ENCODE measurements around the gene SWAP70.

The SWAP70 gene

GRCh38 chr11:9735236-9735635 lies 71.4 kb downstream of the SWAP70 start:
- Histone ChIP-seq H3K9me3 (ENCODE audit: control insufficient read depth, low read length) (no peaks in the 10 kb centered on the region), H3K4me3 (ENCODE audit: low read depth, low read length) (no peak overlapping the region), H3K4me1 (no peaks in the 10 kb centered on the region), H3K9ac (no peak overlapping the region), H2AFZ (no peak overlapping the region), H3K79me2 (no peaks in the 10 kb centered on the region), H3K4me2 (ENCODE audit: low read length) (no peak overlapping the region), H3K27ac (no peak overlapping the region), H3K36me3 (ENCODE audit: control insufficient read depth, insufficient read depth, low read length) (no peaks in the 10 kb centered on the region), H3K27me3 (ENCODE audit: control insufficient read depth, insufficient read depth, low read length) (no peaks in the 10 kb centered on the region)
- TF ChIP-seq CTCF (IDR thresholded peaks at IDR 0.05): no peak

GRCh38 chr11:9735919-9736318 lies 72.0 kb downstream of the SWAP70 start:
- no peak for TF ChIP-seq CTCF (IDR thresholded peaks at IDR 0.05)
- Histone ChIP-seq H3K36me3 (ENCODE audit: control insufficient read depth, insufficient read depth, low read length) (no peaks in the 10 kb centered on the region), H3K9me3 (ENCODE audit: control insufficient read depth, low read length) (no peaks in the 10 kb centered on the region), H3K4me3 (ENCODE audit: low read depth, low read length) (no peak overlapping the region), H3K4me1 (no peaks in the 10 kb centered on the region), H2AFZ (no peak overlapping the region), H3K27ac (no peak overlapping the region), H3K4me2 (ENCODE audit: low read length) (no peak overlapping the region), H3K27me3 (ENCODE audit: control insufficient read depth, insufficient read depth, low read length) (no peaks in the 10 kb centered on the region), H3K79me2 (no peaks in the 10 kb centered on the region), H3K9ac (no peak overlapping the region)

- Histone ChIP-seq H3K4me2 (ENCODE audit: low read length) (no peak overlapping the region), H3K27me3 (ENCODE audit: control insufficient read depth, insufficient read depth, low read length) (no peaks in the 10 kb centered on the region), H3K4me3 (ENCODE audit: low read depth, low read length) (no peak overlapping the region), H3K27ac (no peak overlapping the region), H2AFZ (no peak overlapping the region), H3K79me2 (no peaks in the 10 kb centered on the region), H3K9ac (no peak overlapping the region), H3K9me3 (ENCODE audit: control insufficient read depth, low read length) (no peaks in the 10 kb centered on the region), H3K4me1 (no peaks in the 10 kb centered on the region), H3K36me3 (ENCODE audit: control insufficient read depth, insufficient read depth, low read length) (no peaks in the 10 kb centered on the region)
- no peak for TF ChIP-seq CTCF (IDR thresholded peaks at IDR 0.05)
Measured at GRCh38 chr11:9736365-9736764, 72.5 kb downstream of the SWAP70 start.

- H3K27ac ChIP-seq: no peak overlapping the region
- H3K9me3 ChIP-seq (ENCODE audit: control insufficient read depth, low read length): no peaks in the 10 kb centered on the region
- H3K4me2 ChIP-seq (ENCODE audit: low read length): no peak overlapping the region
- H3K4me1 ChIP-seq: no peaks in the 10 kb centered on the region
- no peak overlapping the region for H3K4me3 ChIP-seq (ENCODE audit: low read depth, low read length)
- H3K9ac ChIP-seq: no peak overlapping the region
- no peak overlapping the region for H2AFZ ChIP-seq
- H3K27me3 ChIP-seq (ENCODE audit: control insufficient read depth, insufficient read depth, low read length): no peaks in the 10 kb centered on the region
- H3K79me2 ChIP-seq: no peaks in the 10 kb centered on the region
- TF ChIP-seq CTCF (IDR thresholded peaks at IDR 0.05): no peak
- H3K36me3 ChIP-seq (ENCODE audit: control insufficient read depth, insufficient read depth, low read length): no peaks in the 10 kb centered on the region
Measured at GRCh38 chr11:9738116-9738515, 74.2 kb downstream of the SWAP70 start.

- H3K27ac ChIP-seq: no peak overlapping the region
Measured at GRCh38 chr11:9738707-9739106, 74.8 kb downstream of the SWAP70 start.

More at GRCh38 chr11:9738707-9739106, 74.8 kb downstream of the SWAP70 start:
- Histone ChIP-seq H3K4me2 (ENCODE audit: low read length) (no peak overlapping the region), H3K9ac (no peak overlapping the region), H3K79me2 (no peaks in the 10 kb centered on the region), H3K9me3 (ENCODE audit: control insufficient read depth, low read length) (no peaks in the 10 kb centered on the region), H3K36me3 (ENCODE audit: control insufficient read depth, insufficient read depth, low read length) (no peaks in the 10 kb centered on the region), H3K27me3 (ENCODE audit: control insufficient read depth, insufficient read depth, low read length) (no peaks in the 10 kb centered on the region), H2AFZ (no peak overlapping the region), H3K4me3 (ENCODE audit: low read depth, low read length) (no peak overlapping the region), H3K4me1 (no peaks in the 10 kb centered on the region)
- no peak for TF ChIP-seq CTCF (IDR thresholded peaks at IDR 0.05)

Data from parathyroid adenoma (tissue), 2 donors.